Epidermal melanocyte (primary cell): ENCODE data around the gene TPCN1.

Experiments used
- DNase-seq: peaks from one replicate; pipeline ENCODE4 v3.0.0; 2011; ENCODE audit warnings: low spot score; ENCODE audit not compliant: insufficient read length

Gene TPCN1

GRCh38 chr12:113302886-113303640 lies 81.8 kb downstream of the TPCN1 start:
- peak; percentile 50 for DNase-seq

DNA sequence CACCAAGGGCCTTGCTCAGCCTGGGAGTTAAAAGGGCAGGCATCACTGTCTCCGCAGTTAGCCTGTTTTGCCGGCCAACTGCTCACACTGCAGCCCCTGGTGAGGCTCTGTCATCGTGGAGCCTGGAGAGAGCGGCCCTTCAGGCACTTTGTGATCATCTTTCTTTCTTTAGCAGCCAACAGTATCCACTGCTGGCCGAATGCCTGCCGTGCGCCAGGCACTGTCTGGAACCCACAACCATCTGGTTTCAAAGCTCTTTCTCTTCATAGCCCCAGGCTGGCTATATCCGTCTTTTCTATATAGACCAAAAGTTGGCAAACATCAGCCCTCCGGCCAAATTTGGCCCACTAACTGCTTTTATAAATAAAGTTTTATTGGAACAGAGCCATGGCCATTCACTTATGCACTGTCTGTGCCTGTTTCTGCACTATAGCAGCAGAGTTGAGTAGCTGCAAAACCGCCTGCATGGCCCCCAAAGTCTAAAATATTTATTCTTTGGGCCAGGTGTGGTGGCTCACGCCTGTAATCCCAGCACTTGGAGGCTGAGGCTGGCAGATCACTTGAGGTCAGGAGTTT lies 84.1 kb downstream of the TPCN1 start:
- no peak for DNase-seq

DNA sequence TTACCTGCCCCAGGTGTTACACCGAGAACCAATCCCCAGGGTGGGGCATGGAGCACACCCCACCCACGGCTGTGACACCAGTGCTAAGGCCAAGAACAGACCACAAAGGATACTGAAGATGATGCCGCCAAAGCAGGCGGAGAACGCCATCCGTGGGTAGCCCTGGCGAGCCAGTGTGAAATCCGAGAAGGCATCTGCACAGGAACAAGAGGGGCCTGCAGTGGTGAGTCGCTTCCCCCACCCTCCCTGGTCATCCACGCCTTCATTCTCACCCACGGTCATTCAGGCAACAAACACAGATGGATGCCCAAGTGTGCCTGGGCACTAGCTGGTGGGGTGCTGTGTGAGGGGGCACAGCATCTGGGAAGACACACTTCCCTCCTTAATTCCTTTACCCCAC lies 85.1 kb downstream of the TPCN1 start:
- no peak for DNase-seq

DNA sequence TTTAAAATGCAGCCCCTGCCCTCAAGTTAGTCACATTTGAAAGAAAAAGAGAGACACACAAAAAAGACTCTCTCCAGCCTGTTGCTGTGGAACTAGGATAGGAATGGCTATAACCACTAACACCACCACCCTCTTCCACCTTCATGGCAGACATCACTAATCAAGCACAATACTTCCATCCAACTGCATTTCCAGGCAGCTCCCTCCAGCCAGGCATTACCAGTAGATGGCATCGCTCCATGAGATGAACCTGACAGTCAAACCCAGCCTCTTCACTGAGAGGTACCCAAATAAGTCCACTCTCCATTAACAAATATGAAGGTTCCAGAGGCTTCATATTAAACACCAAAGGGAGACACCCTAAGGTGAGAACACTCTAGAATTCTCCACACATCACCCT lies 89.2 kb downstream of the TPCN1 start:
- no peak for DNase-seq

- no peak for DNase-seq
Observed at GRCh38 chr12:113314121-113314529, 92.9 kb downstream of the TPCN1 start.

GRCh38 chr12:113315358-113315757 lies 94.1 kb downstream of the TPCN1 start:
- DNase-seq: no peak

DNA sequence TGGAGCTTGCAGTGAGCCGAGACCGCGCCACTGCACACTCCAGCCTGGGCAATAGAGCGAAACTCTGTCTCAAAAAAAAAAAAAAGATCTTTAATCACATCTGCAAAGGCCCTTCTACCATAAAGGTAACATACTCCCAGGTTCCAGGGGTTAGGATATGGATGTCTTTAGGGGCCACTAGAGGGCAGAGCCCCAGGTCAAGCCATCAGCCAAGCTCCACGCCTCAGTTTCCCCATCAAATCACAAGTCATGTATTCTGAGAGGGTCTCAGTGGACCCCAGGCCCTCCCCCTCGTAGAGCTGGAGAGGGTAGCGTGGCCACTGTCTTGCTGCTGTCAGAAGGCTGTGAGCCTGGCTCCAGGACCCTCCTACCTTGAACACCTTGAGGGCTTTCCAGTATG lies 94.9 kb downstream of the TPCN1 start:
- no peak for DNase-seq

GRCh38 chr12:113317122-113317521 lies 95.9 kb downstream of the TPCN1 start:
- DNase-seq: no peak

GRCh38 chr12:113318046-113318656 lies 96.9 kb downstream of the TPCN1 start:
- DNase-seq: no peak

GRCh38 chr12:113318900-113319628 lies 97.8 kb downstream of the TPCN1 start:
- no peak for DNase-seq

DNA sequence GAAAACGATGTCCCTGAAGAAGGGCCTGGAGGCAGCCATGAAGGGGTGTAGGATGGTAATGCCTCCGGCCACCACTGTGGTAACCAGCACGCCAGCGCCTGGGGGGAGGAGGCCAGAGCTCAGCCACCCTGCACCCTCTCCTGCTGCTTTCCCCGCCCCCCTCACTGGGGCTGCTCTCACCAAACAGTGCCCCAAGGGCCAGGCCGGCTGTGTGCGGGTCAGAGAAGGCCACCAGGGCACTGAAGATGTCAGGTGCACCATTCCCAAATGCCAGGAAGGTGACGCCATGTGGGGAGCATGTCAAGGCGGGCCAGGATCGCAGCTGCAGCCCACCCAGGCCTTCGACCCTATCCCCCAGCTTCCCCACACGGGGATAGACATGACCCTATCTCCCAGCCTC lies 99.1 kb downstream of the TPCN1 start:
- no peak for DNase-seq

- no peak for DNase-seq
Observed at GRCh38 chr12:113322343-113322742, 101.1 kb downstream of the TPCN1 start.

DNA sequence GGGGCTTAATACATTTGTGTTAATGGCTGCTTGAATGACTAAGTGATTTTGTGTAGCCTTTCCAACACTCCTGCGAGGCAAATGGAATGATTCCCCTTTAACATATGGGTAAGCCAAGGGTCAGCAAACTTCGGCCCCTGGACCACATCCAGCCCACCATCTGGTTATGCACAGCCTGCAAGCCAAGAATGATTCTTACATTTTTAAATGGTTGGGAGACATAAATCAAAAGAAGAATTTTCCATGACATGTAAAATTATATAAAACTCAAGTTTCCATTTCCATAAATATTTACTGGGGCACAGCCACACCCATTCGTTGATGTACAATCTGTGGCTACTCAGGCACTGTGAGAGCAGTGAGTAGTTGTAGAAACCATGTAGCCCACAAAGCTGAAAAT lies 104.7 kb downstream of the TPCN1 start:
- no peak for DNase-seq

- no peak for DNase-seq
Observed at GRCh38 chr12:113326775-113327395, 105.6 kb downstream of the TPCN1 start.

DNA sequence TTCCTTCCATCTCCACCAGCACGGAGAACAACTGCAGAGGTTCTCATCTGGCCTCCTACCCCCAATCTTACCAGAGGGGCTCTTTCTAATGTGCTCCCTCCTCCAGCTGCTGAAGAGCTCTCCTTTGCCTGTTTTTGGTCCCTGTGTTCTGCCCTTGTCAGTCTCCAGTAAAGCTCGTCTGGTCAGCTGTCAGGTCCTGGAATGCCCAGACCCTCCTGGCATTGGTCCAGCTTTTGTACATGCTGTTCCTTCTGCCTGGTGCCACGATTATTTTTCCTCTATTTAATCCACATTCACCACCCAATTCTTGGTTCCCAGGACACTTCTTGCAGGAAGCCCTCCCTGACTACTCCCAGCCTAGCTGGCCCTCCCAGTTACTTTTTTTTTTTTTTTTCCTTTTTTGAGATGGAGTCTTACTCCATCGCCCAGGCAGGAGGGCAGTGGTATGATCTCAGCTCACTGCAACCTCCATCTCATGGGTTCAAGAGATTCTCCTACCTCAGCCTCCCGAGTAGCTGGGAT lies 107.2 kb downstream of the TPCN1 start:
- no peak for DNase-seq

DNA sequence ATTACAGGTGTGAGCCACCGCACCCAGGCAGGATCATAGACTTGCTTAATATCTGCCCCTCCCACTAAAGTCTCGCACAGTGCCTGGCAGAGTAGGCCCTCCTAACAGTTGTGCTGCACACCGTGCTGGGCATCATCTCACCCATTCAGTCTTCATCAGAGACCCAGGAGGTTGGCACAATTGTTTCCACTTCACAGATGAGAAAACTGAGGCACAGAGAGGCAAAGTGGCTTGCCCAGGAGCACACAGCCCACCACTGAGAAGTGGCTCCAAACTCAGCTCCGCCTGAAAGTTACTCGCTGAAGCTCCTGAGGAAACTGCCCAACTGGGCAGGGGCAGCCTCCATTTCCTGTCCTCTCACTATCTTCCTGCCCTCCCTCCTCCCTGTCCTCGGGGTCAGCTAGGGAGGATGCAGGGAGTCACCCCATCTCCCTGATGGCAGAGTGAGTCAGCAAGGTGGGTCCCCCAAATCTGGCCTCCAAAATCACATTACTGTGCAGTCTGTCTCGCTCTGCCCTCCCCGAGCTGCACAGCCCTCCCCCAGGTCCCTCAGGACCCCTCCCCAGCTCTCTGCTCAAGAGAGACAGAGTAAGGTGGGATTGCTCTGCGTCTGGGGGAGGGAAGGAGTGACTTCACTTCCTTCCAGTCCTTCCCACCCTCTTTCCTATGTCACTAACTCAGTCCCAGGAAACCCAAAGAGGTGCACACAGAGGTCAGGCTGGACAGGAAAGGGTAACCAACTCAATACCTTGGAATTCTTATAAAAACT lies 107.9 kb downstream of the TPCN1 start:
- DNase-seq: no peak

- DNase-seq: no peak
Observed at GRCh38 chr12:113329791-113330417, 108.6 kb downstream of the TPCN1 start.

DNA sequence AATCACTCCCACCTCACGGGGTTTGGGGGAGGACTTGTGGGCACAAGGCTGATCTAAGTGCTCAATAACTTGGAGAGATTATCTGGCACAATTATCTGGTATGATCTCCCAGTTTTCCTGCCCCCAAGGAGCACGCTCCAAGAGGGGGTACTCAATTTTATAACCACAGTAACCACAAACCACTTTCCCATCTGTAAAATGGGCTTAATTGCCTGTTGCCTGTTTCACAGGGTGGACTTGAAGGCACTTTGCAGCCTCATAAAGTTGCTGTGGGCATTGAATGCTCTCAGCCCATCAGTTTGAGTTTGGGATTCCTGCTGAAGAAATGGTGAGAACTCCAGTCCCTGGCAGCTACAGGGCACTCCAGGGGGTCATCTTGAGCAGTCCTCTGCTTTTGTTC lies 109.2 kb downstream of the TPCN1 start:
- no peak for DNase-seq

GRCh38 chr12:113332688-113333417 lies 111.6 kb downstream of the TPCN1 start:
- DNase-seq: no peak

DNA sequence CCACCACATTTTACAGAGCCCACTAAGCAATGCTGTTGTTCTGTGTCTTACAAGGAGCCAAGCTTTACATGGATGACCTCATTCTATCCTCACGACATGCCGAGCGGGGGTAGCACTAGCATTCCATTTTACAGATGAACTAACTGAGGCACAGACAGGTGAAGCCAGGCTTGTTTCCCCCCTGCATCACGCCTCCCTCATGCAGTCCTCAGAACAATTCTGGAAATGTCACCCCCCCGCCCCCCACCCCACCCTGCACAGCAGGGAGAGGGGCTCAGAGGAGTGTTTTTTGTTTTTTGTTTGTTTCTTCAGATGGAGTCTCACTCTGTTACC lies 112.1 kb downstream of the TPCN1 start:
- no peak for DNase-seq
